HepG2 (cell line): Measurements from ENCODE around the gene IFI35. TPM values are rescaled to one million over a fixed set of nuclear protein-coding genes. Genes with fewer than 3 reads are reported as not detected.

ENCODE experiments used
- BRCA1 ChIP-seq: sonication (generic); formaldehyde crosslinking; IDR thresholded peaks from 2 replicates; pipeline ENCODE4 v1.4.0; 2020; ENCODE audit warnings: missing genetic modification reagents
- CC2D1A ChIP-seq: sonication (generic); formaldehyde crosslinking; IDR thresholded peaks from 2 replicates; pipeline ENCODE4 v1.8.1; 2023; ENCODE audit warnings: mild to moderate bottlenecking, missing genetic modification reagents
- CTCF ChIP-seq: sonication (generic); formaldehyde crosslinking; IDR thresholded peaks from 2 replicates; pipeline ENCODE4 v1.5.0; 2020; ENCODE audit warnings: mild to moderate bottlenecking, missing genetic modification reagents, moderate library complexity
- GTF3A ChIP-seq: sonication (generic); formaldehyde crosslinking; conservative IDR thresholded peaks from 2 replicates; pipeline ENCODE4 v1.4.0; 2020; ENCODE audit warnings: mild to moderate bottlenecking, missing genetic modification reagents
- HCFC1 ChIP-seq: fragments of 150-350 bp; IDR thresholded peaks from 2 replicates; pipeline ENCODE4 v1.6.1; 2014; ENCODE audit warnings: low read depth, low read length
- HNF1B ChIP-seq: sonication (generic); formaldehyde crosslinking; IDR thresholded peaks from 2 replicates; pipeline ENCODE4 v1.5.1; 2020; ENCODE audit warnings: mild to moderate bottlenecking, moderate library complexity, missing genetic modification reagents
- KAT7 ChIP-seq: IDR thresholded peaks from 2 replicates; pipeline ENCODE4 v1.6.1; 2018; ENCODE audit warnings: borderline replicate concordance, missing compliant biosample characterization
- MEIS1 ChIP-seq: sonication (generic); formaldehyde crosslinking; IDR thresholded peaks from 2 replicates; pipeline ENCODE4 v1.9.0; 2021; ENCODE audit warnings: mild to moderate bottlenecking, missing genetic modification reagents, moderate library complexity, borderline replicate concordance
- MEIS2 ChIP-seq: sonication (generic); formaldehyde crosslinking; IDR thresholded peaks from 2 replicates; pipeline ENCODE4 v1.9.0; 2021; ENCODE audit warnings: mild to moderate bottlenecking, missing genetic modification reagents
- MIXL1 ChIP-seq: IDR thresholded peaks from 2 replicates; pipeline ENCODE4 v1.6.1; 2016
- NCOA2 ChIP-seq: sonication (generic); formaldehyde crosslinking; IDR thresholded peaks from 2 replicates; pipeline ENCODE4 v1.8.0; 2022; ENCODE audit warnings: inconsistent platforms
- NPAS2 ChIP-seq: sonication (generic); formaldehyde crosslinking; IDR thresholded peaks from 2 replicates; pipeline ENCODE4 v1.8.0; 2022; ENCODE audit warnings: mild to moderate bottlenecking, missing genetic modification reagents, borderline replicate concordance
- PAF1 ChIP-seq: IDR thresholded peaks from 2 replicates; pipeline ENCODE4 v1.6.1; 2016; ENCODE audit warnings: missing genetic modification reagents, missing compliant biosample characterization
- SMAD9 ChIP-seq: sonication (generic); formaldehyde crosslinking; IDR thresholded peaks from 2 replicates; pipeline ENCODE4 v1.5.1; 2020; ENCODE audit warnings: mild to moderate bottlenecking, missing genetic modification reagents
- SRSF1 ChIP-seq: fragments of 200-400 bp; formaldehyde crosslinking; optimal IDR thresholded peaks from 2 replicates; pipeline ENCODE3; 2017; ENCODE audit warnings: mild to moderate bottlenecking, low read depth, low read length, moderate library complexity
- TERF1 ChIP-seq: sonication (generic); formaldehyde crosslinking; IDR thresholded peaks from 2 replicates; pipeline ENCODE4 v1.8.0; 2022; ENCODE audit warnings: mild to moderate bottlenecking, missing genetic modification reagents, moderate library complexity
- THAP7 ChIP-seq: sonication (generic); formaldehyde crosslinking; IDR thresholded peaks from 2 replicates; pipeline ENCODE4 v1.8.1; 2023; ENCODE audit warnings: mild to moderate bottlenecking, missing genetic modification reagents
- ZBTB44 ChIP-seq: sonication (generic); formaldehyde crosslinking; IDR thresholded peaks from 2 replicates; pipeline ENCODE4 v1.4.0; 2020; ENCODE audit warnings: missing genetic modification reagents
- ZKSCAN1 ChIP-seq: fragments of 150-350 bp; IDR thresholded peaks from 2 replicates; pipeline ENCODE4 v1.6.1; 2014; ENCODE audit warnings: low read length
- ZNF234 ChIP-seq: sonication (generic); formaldehyde crosslinking; conservative IDR thresholded peaks from 2 replicates; pipeline ENCODE4 v1.5.1; 2020; ENCODE audit warnings: mild to moderate bottlenecking, missing genetic modification reagents
- ZNF703 ChIP-seq: sonication (generic); formaldehyde crosslinking; IDR thresholded peaks from 2 replicates; pipeline ENCODE4 v1.5.1; 2020; ENCODE audit warnings: missing genetic modification reagents, mild to moderate bottlenecking, moderate library complexity, borderline replicate concordance
- ZNF816 ChIP-seq: sonication (generic); formaldehyde crosslinking; IDR thresholded peaks from 2 replicates; pipeline ENCODE4 v1.8.0; 2022; ENCODE audit warnings: missing genetic modification reagents, mild to moderate bottlenecking, borderline replicate concordance
- polyA plus RNA-seq, 8 experiments: library from polyadenylated mRNA; depleted of rRNA in 3 of 8; stranded (reverse) in 7 of 8; unstranded in 1 of 8; fragments of >200 nt; fragmentation: Illumina TruSeq in 4 of 8; extraction: Trizol in 4 of 8; gene quantifications; 2 replicates each; pipeline versions ENCODE4 v1.2.1 to v1.2.3, GENCODE V29; 2011 to 2016; ENCODE audit warnings: low read depth in 4 of 8, missing spikeins in 1 of 8, mixed read lengths in 1 of 8; ENCODE audit not compliant: insufficient read depth in 1 of 8
- total RNA-seq, 5 experiments: library from RNA; depleted of rRNA; stranded (reverse); fragments of >200 nt; fragmentation: Illumina TruSeq; extraction: Trizol; gene quantifications; 2 replicates each; pipeline ENCODE4 v1.2.3, GENCODE V29; 2016; ENCODE audit warnings: low read depth in 1 of 5

Gene IFI35
- total and polyA plus RNA-seq, 2 of the 13 experiments (the other 11 are each of a cell fraction or from before 2014, with no cell fraction given), result 28.9 to 38.1 TPM

- TF ChIP-seq MEIS2 (no peak; the same call in 1 of the 2 replicates), NPAS2 (CRISPR knock-in tag) (no peak), ZBTB44 (CRISPR knock-in tag) (no peak), ZNF703 (CRISPR knock-in tag) (no peak), ZNF234 (CRISPR knock-in tag) (no peak), THAP7 (no peak), ZNF816 (no peak), SMAD9 (CRISPR knock-in tag) (no peak), KAT7 (CRISPR knock-in tag) (no peak; the same call in 1 of the 2 replicates), CC2D1A (CRISPR knock-in tag) (0 out of 2 replicates have a peak, but pooled peaks have one; percentile 64), NCOA2 (CRISPR knock-in tag) (peak; percentile 88), PAF1 (CRISPR knock-in tag) (no peak), MEIS1 (CRISPR knock-in tag) (peak; percentile 70; the same call in 1 of the 2 replicates), HCFC1 (no peak), TERF1 (CRISPR knock-in tag) (no peak), ZKSCAN1 (0 out of 2 replicates have a peak, but pooled peaks have one; percentile 17), BRCA1 (CRISPR knock-in tag) (no peak), CTCF (CRISPR knock-in tag) (no peak; the same call in 1 of the 2 replicates), HNF1B (CRISPR knock-in tag) (peak; percentile 87), MIXL1 (peak; percentile 56; the same call in 1 of the 2 replicates), GTF3A (CRISPR knock-in tag) (no peak), SRSF1 (no peak)
Measured at GRCh38 chr17:43010667-43011308, 4.2 kb downstream of the IFI35 start (continued).
